K562 (cell line): Measurements from ENCODE around the gene WFDC8. TPM values are rescaled to one million over a fixed set of nuclear protein-coding genes. Genes with fewer than 3 reads are reported as not detected.

Experiments
- ATAC-seq: fragments of 200-7000 bp; cut with Tn5 transposase; 3 replicates; pipeline ENCODE4 v1.9.1; 2020; ENCODE audit warnings: moderate library complexity
- BruUV-seq: library from RNA; stranded (reverse); fragments of 400-500 nt; replicated peaks from 2 replicates; lab custom pipeline; 2021; lab: Mats Ljungman, UMichigan
- CTCF ChIA-PET: fragments of 300-600 bp; formaldehyde crosslinking; extraction: SDS; loops from one replicate; lab custom pipeline; 2021; ENCODE audit warnings: low intra/inter-chr PET ratio; lab: Yijun Ruan, JAX
- POLR2A ChIA-PET: fragments of 300-600, 350-650 bp; sonication (Branson Sonifier 250); formaldehyde crosslinking; extraction: SDS; loops from one replicate; lab custom pipeline; 2021; ENCODE audit warnings: antibody characterized with exemption, inconsistent platforms; lab: Yijun Ruan, JAX
- DNase-seq, 4 experiments: peaks; one replicate each; pipeline versions ENCODE4 v3.0.0 to v3.0.0-alpha.2; 2011 to 2018; ENCODE audit warnings: low spot score in 3 of 4, mixed read lengths in 3 of 4; ENCODE audit errors: extremely low read depth in 1 of 4
- FAIRE-seq: peaks from 2 replicates; lab custom pipeline; 2011; peaks lifted over from hg19 to GRCh38; lab: Jason Lieb, UNC
- H2AFZ ChIP-seq: 2 replicates; pipeline ENCODE4 v1.6.0; 2011; ENCODE audit warnings: low read depth, low read length, control low read depth, inconsistent platforms
- H3K27ac ChIP-seq: fragments of 200-600 bp; 3 replicates; pipeline ENCODE4 v1.8.0; 2011; ENCODE audit warnings: low read depth, mild to moderate bottlenecking, control low read depth, inconsistent platforms, low read length, moderate library complexity, mixed read lengths; ENCODE audit errors: extremely low read depth
- H3K27me3 ChIP-seq, 2 experiments: fragments of 300-600 bp in 1 of 2; 2 replicates in 1 of 2; 3 replicates in 1 of 2; pipeline versions ENCODE4 v1.6.0 to v1.8.0; 2011; ENCODE audit warnings: inconsistent platforms in 2 of 2, low read length in 2 of 2, mild to moderate bottlenecking in 1 of 2, mixed read lengths in 1 of 2, moderate library complexity in 1 of 2; ENCODE audit not compliant: control insufficient read depth in 2 of 2, insufficient read depth in 2 of 2
- H3K36me3 ChIP-seq: fragments of 300-600 bp; 3 replicates; pipeline ENCODE4 v1.8.0; 2011; ENCODE audit warnings: mild to moderate bottlenecking, low read length, inconsistent platforms; ENCODE audit not compliant: control insufficient read depth, insufficient read depth
- H3K4me1 ChIP-seq, 2 experiments: fragments of 200-600 bp in 1 of 2; replicated peaks in 1 of 2; 2 replicates in 1 of 2; 3 replicates in 1 of 2; pipeline versions ENCODE4 v1.5.1 to v1.8.0; 2011; ENCODE audit warnings: inconsistent platforms in 2 of 2, low read length in 2 of 2, mild to moderate bottlenecking in 1 of 2, mixed read lengths in 1 of 2, moderate library complexity in 1 of 2; ENCODE audit not compliant: control insufficient read depth in 2 of 2, insufficient read depth in 2 of 2
- H3K4me2 ChIP-seq: 2 replicates; pipeline ENCODE4 v1.6.1; 2011; ENCODE audit warnings: low read length, control low read depth, inconsistent platforms, mixed read lengths; ENCODE audit not compliant: insufficient read depth
- H3K4me3 ChIP-seq: fragments of 200-600 bp; sonication (generic), shearing (Covaris generic); 2 replicates; pipeline ENCODE4 v1.5.1; 2016; ENCODE audit warnings: control low read depth, inconsistent platforms
- H3K79me2 ChIP-seq: fragments of 200-600 bp; 3 replicates; pipeline ENCODE4 v1.8.0; 2011; ENCODE audit warnings: low read length, inconsistent platforms; ENCODE audit not compliant: control insufficient read depth, insufficient read depth
- H3K9ac ChIP-seq, 2 experiments: 2 replicates each; pipeline versions ENCODE4 v1.6.0 to v1.6.1; 2011; ENCODE audit warnings: low read depth in 2 of 2, low read length in 2 of 2, control low read depth in 1 of 2, inconsistent platforms in 1 of 2, mild to moderate bottlenecking in 1 of 2, mixed read lengths in 1 of 2; ENCODE audit not compliant: insufficient read depth in 1 of 2
- H3K9me1 ChIP-seq: one replicate; pipeline ENCODE4 v1.6.0; 2011; ENCODE audit warnings: inconsistent platforms, mild to moderate bottlenecking, low read length, moderate library complexity; ENCODE audit not compliant: control insufficient read depth, insufficient read depth
- H3K9me3 ChIP-seq: replicated peaks from 2 replicates; pipeline ENCODE4 v1.5.1; 2011; ENCODE audit warnings: low read depth, low read length, inconsistent platforms; ENCODE audit not compliant: control insufficient read depth, insufficient read depth
- H4K20me1 ChIP-seq: replicated peaks from 2 replicates; pipeline ENCODE4 v1.6.1; 2011; ENCODE audit warnings: low read length, inconsistent platforms, mixed read lengths; ENCODE audit not compliant: control insufficient read depth, insufficient read depth
- ADNP ChIP-seq: fragments of 200-800 bp; sonication (Bioruptor generic); IDR thresholded peaks from 2 replicates; pipeline ENCODE4 v1.6.1; 2016; ENCODE audit warnings: missing genetic modification characterization, missing compliant biosample characterization
- CBFB ChIP-seq: sonication (generic); formaldehyde crosslinking; IDR thresholded peaks from 2 replicates; pipeline ENCODE4 v1.4.0; 2020; ENCODE audit warnings: mild to moderate bottlenecking, missing genetic modification reagents
- KAT8 ChIP-seq: fragments of 450-650 bp; IDR thresholded peaks from 2 replicates; pipeline ENCODE4 v1.6.1; 2016; ENCODE audit warnings: low read depth, mild to moderate bottlenecking
- ZNF146 ChIP-seq: IDR thresholded peaks from one replicate; pipeline ENCODE4 v1.6.1; 2018; ENCODE audit warnings: missing compliant biosample characterization; ENCODE audit not compliant: unreplicated experiment
- ZNF239 ChIP-seq: fragments of 250-450 bp; sonication (Bioruptor Pico); IDR thresholded peaks from 2 replicates; pipeline ENCODE4 v1.4.0; 2020; ENCODE audit warnings: mild to moderate bottlenecking
- WGBS: fragments of 100-300 bp; shearing (Covaris generic); methylation state at CpG from one replicate; pipeline ENCODE4 v1.1.6; 2016; ENCODE audit warnings: low coverage, mixed read lengths; ENCODE audit not compliant: insufficient coverage; ENCODE audit errors: missing lambda C conversion rate; 5-methylcytosine and 5-hydroxymethylcytosine counted together
- in situ Hi-C: fragments of 300-500 bp; cut with MboI; formaldehyde crosslinking; loops from 4 replicates; pipeline ENCODE4 v1.15.0; 2018; ENCODE audit warnings: inconsistent platforms, mixed read lengths
- intact Hi-C: fragments of 100-400 bp; cut with micrococcal nuclease; formaldehyde crosslinking; loops from 2 replicates; pipeline ENCODE4 v1.14.2; 2022
- polyA plus RNA-seq, 8 experiments: library from polyadenylated mRNA; depleted of rRNA in 4 of 8; stranded (reverse) in 5 of 8; unstranded in 3 of 8; fragments of >200 nt; fragmentation: Nextera tagmentation in 2 of 8; fragmentation: Illumina TruSeq in 1 of 8; extraction: Ambion mirVana in 2 of 8; extraction: Trizol in 1 of 8; gene quantifications; 2 replicates each; pipeline versions ENCODE4 v1.2.1 to v1.2.3, GENCODE V29; 2011 to 2014; ENCODE audit warnings: inconsistent platforms in 1 of 8, missing spikeins in 1 of 8
- total RNA-seq, 7 experiments: library from RNA; depleted of rRNA in 6 of 7; stranded (reverse); fragments of >200 nt in 6 of 7; fragmentation: Illumina TruSeq in 2 of 7; extraction: Trizol in 2 of 7; gene quantifications; 2 replicates each; pipeline versions ENCODE4 v1.2.1 to v1.2.3, GENCODE V29; 2011 to 2021; ENCODE audit warnings: low replicate concordance in 1 of 7
- TF ChIP-seq, protein P1 (sequence below): fragments of 200-400 bp; formaldehyde crosslinking; IDR thresholded peaks from 2 replicates; pipeline ENCODE4 v1.6.1; 2017; ENCODE audit warnings: mild to moderate bottlenecking, low read depth, low read length, moderate library complexity

Gene WFDC8
- total and polyA plus RNA-seq, 9 of the 15 experiments (the other 6 are each of a cell fraction or from before 2014, with no cell fraction given): not detected

DNA sequence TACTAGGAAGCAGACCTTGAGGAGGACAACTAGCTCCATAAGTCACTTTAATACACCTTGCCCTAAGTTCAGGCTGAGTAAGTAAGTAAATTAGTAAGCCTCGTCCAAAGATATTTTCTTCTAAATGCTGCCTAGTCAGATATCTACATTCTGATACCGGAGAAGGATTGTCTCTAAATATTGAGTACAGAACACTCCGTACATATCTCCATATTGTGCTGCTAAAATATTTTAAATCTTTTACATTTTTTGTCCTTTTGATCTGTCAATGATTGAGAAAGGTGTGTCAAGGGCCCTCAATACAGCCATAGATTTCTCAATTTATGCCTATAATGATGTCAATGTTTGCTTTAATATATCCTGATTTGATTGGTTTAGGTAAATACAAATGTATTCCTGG, 3.2 kb downstream of the WFDC8 start:
- H4K20me1 ChIP-seq: no peaks in the 10 kb centered on the region
- H3K4me1 ChIP-seq: no peaks in the 10 kb centered on the region
- ChIA-PET POLR2A (interaction anchor here (0.7 kb wide), 1 partner anchor 51 kb away, joined by 3 read pairs; no protein-coding TSS in a partner anchor), CTCF (no interaction called here)
- DNase-seq: no peak
- no peak overlapping the region for H3K9ac ChIP-seq
- TF ChIP-seq, protein P1, sequence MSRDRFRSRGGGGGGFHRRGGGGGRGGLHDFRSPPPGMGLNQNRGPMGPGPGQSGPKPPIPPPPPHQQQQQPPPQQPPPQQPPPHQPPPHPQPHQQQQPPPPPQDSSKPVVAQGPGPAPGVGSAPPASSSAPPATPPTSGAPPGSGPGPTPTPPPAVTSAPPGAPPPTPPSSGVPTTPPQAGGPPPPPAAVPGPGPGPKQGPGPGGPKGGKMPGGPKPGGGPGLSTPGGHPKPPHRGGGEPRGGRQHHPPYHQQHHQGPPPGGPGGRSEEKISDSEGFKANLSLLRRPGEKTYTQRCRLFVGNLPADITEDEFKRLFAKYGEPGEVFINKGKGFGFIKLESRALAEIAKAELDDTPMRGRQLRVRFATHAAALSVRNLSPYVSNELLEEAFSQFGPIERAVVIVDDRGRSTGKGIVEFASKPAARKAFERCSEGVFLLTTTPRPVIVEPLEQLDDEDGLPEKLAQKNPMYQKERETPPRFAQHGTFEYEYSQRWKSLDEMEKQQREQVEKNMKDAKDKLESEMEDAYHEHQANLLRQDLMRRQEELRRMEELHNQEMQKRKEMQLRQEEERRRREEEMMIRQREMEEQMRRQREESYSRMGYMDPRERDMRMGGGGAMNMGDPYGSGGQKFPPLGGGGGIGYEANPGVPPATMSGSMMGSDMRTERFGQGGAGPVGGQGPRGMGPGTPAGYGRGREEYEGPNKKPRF: no peak
- no peak for TF ChIP-seq KAT8
- TF ChIP-seq ZNF146: no peak
- no peak for TF ChIP-seq ZNF239 (CRISPR knock-in tag)
- no peak for TF ChIP-seq CBFB (CRISPR knock-in tag)
- no peak for TF ChIP-seq ADNP (tag)
- no peaks in the 10 kb centered on the region for H3K9me1 ChIP-seq
- 2% methylated on average over 3 of the region's 3 CpGs for WGBS
- peaks cover 5 to 8% of the 10 kb centered on the region in 2 experiments; a peak in 3 of 5 replicates for H3K27me3 ChIP-seq
- H3K79me2 ChIP-seq: no peaks in the 10 kb centered on the region
- H3K4me3 ChIP-seq: no peak overlapping the region
- in situ Hi-C loops: no loop called here
- no peaks in the 10 kb centered on the region for H3K36me3 ChIP-seq
- H3K9me3 ChIP-seq: no peaks in the 10 kb centered on the region
- ATAC-seq: no peak
- H2AFZ ChIP-seq: no peak overlapping the region
- H3K4me2 ChIP-seq: no peak overlapping the region
- H3K27ac ChIP-seq: no peak overlapping the region
- FAIRE-seq: no peak
- no TSS peak for BruUV-seq
- intact Hi-C loops: no loop called here
